ENCODE results near the gene CHAC1.

The CHAC1 gene

DNA sequence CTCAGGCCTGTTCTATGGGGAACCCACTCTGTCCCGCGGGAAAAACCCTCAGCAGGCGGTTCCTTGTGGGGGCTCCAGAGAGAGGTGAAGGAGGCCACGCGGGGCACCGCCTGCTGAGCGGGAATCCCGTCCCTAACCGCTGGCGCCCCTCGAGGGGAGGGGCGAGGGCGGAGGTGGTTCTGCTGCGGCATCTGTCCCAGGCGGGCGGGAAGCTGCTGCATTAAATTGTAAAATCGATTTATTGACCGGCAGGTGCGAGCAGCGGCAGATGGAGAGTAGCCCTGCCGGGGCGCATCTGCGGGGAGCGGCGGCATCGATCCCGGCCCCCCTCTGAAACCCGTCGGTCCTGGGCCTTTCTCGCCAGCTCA lies 27.8 kb upstream of the CHAC1 start:
- DNase-seq (ENCODE audit: low spot score) = no peak

- no peak for DNase-seq (ENCODE audit: low spot score)
These were observed 27.2 kb upstream of the CHAC1 start for GRCh38 chr15:40925863-40926658.

DNA sequence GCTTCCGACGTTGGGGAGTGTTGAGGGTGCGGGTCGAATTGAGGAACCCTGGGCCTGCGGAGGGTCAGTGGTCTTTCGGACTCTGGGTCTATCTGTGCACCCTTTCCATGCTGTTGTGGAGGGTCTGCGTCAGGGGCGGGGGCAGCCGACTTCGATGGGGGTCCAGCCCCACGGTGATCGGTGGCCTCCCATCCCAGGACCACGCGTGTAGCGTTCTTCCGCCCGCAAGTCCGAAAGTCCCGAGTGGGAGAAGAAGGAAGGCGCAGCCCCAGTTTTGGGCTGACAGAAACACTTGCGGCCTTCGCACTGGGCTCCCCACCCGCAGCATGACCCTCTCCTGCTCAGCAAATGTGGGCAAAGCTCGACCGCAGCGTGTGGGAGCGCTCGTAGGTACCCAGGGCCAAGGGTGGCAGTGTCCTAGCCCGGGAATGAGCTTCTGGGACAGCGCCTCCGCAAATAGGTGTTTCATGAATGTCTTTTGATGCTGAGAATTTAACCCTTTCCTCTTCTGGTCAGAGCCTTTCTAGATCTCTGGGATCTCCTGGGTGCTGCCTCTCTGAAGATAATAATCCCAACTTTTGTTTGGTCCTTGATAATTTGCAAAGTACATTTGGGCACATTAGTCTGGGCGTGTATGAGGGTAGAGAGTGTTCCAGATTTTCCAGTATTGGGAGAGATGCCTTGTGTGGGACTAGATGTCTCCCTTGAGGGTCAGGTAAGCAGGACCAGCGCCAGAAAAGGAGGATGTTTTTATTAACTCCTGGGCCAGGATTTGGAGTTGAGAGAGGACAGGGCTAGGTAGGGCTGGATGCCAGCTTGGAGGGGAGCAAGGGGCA lies 26.4 kb upstream of the CHAC1 start:
- DNase-seq (ENCODE audit: low spot score) = no peak

DNA sequence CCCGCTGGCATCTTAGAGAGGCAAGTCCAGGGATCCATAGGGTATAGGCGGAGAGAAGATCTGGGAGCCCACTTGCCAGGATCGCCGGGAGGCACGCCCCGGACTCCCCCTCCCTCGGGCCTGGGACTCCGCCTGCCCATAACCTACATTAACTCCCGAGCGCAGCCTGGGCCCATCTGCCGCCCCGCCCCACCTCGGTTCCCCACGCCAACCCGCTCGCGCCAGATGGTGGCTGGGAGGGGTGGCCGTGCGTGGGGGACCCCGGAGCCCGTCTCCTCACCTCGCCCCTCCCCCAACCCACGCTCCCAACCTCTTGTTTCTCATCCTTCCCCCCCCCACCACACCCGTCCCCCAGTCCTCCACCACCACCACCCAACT lies 25.8 kb upstream of the CHAC1 start:
- DNase-seq (ENCODE audit: low spot score) = no peak

GRCh38 chr15:40927873-40928806 lies 25.1 kb upstream of the CHAC1 start:
- no peak for DNase-seq (ENCODE audit: low spot score)

DNA sequence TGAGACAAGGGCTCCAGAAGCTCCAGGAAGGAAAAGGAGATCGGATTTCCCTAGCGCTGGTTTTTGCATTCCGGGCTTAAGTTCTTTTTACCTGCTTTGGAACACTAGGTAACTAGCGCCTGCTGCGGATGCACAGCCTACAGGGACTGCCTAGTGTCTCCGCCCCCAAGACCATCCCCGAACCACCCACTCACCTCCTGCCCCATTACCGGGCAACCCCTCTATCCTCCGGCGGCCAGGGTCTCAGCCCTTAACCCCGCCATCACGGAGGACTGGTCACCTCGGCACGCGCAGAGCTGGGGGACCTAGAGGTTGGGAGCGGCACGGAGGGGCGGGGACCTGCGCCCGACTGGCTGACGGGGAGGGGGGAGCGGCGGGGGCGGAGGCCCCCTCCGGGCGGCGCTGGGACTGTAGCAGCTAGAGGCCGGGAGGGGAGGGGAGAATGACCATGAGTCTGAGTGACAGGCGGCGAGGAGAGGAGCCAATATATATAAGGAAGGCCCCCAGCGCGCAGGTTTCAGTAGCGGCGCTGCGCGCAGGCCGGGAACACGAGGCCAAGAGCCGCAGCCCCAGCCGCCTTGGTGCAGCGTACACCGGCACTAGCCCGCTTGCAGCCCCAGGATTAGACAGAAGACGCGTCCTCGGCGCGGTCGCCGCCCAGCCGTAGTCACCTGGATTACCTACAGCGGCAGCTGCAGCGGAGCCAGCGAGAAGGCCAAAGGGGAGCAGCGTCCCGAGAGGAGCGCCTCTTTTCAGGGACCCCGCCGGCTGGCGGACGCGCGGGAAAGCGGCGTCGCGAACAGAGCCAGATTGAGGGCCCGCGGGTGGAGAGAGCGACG lies 24.2 kb upstream of the CHAC1 start, which contains the start of gene DLL4:
Gene DLL4 (plus strand): TSS at position 520 of the 839 bp plus-strand sequence. CDS start 329 bp downstream, outside the sequence.
- no peak for DNase-seq (ENCODE audit: low spot score)

GRCh38 chr15:40929660-40930429 lies 23.4 kb upstream of the CHAC1 start:
- no peak for DNase-seq (ENCODE audit: low spot score)

DNA sequence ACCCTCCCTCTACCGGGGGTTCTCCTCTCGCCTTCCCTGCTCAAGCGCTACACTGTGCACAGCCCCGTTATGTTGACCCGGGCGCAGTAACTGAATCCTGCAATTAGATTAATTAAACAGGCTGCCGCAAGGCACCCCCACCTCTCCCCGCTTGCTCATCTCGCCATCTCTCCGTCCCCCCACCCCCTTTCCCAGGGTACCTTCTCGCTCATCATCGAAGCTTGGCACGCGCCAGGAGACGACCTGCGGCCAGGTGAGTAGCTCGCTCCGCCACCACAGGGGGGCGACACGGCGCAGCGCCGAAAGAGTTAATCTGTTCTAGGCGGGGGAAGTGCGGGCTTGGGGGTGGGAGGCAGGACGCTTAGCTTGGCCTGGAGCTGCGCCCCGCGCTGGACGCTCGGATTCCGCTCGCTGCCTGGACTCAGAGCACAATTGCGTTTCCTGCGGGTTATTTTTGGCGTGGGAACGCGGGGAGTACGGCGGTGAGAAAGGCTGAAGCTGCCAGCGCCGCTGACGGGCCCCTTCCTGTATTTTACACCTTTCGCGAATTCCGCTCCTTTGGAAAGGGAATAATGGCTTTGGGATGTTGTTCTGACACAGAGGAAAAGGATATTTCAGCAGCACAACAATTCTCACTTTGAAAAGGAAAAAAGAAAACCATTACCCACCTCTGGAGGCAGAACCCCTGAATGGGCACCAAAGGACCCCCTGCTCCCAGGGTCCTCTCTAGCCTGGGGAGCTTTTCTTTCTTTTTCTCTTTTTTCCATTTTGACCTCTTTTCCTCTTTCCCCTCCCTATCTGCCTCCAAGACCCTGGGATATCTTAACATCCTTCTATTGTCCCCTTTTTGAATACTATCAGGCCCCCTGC lies 22.6 kb upstream of the CHAC1 start:
- no peak for DNase-seq (ENCODE audit: low spot score)

- no peak for DNase-seq (ENCODE audit: low spot score)
These were observed 21.8 kb upstream of the CHAC1 start for GRCh38 chr15:40931300-40932142.

DNA sequence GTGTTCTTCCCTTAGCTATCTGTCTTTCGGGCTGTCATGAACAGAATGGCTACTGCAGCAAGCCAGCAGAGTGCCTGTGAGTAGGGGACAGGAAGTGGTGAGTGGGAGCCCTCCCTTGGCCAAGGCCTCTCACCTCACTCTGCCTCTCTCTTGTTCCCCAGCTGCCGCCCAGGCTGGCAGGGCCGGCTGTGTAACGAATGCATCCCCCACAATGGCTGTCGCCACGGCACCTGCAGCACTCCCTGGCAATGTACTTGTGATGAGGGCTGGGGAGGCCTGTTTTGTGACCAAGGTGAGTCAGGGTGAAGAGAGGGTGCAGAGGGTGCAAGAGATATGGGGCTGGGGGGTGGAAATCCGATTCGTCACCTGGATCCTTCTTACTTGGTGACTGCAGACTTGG lies 21.1 kb upstream of the CHAC1 start:
- DNase-seq (ENCODE audit: low spot score) = no peak

GRCh38 chr15:40932649-40933516 lies 20.4 kb upstream of the CHAC1 start:
- DNase-seq (ENCODE audit: low spot score) = no peak

- no peak for DNase-seq (ENCODE audit: low spot score)
These were observed 19.8 kb upstream of the CHAC1 start for GRCh38 chr15:40933517-40933902.

DNA sequence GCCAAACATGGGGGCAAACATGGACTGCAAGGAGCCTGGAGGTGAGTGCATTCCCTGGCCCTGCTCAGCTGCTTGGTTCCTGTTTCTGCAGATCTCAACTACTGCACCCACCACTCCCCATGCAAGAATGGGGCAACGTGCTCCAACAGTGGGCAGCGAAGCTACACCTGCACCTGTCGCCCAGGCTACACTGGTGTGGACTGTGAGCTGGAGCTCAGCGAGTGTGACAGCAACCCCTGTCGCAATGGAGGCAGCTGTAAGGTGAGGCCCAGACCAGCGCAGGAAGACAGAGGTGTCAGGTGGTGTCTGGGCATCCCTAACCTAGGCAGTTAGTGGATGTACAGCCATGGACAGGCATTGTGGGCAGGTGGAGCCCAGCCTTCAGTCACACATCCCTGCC lies 18.8 kb upstream of the CHAC1 start:
- no peak for DNase-seq (ENCODE audit: low spot score)

- no peak for DNase-seq (ENCODE audit: low spot score)
These were observed 17.0 kb upstream of the CHAC1 start for GRCh38 chr15:40936234-40936708.

GRCh38 chr15:40936709-40937666 lies 16.3 kb upstream of the CHAC1 start:
- no peak for DNase-seq (ENCODE audit: low spot score)
